Measurements from ENCODE around the gene SERPINE3.

GRCh38 chr13:51325837-51326236, 13.7 kb upstream of the SERPINE3 start:
- no peak for TF ChIP-seq POLR2AphosphoS5 (IDR thresholded peaks at IDR 0.05; ENCODE audit: low read depth)
- TF ChIP-seq CTCF (IDR thresholded peaks at IDR 0.05; ENCODE audit: insufficient read depth, low read length) = no peak
- no peak for TF ChIP-seq GABPA (IDR thresholded peaks at IDR 0.05; ENCODE audit: low read depth)
- TF ChIP-seq REST (IDR thresholded peaks at IDR 0.05; ENCODE audit: insufficient replicate concordance, low read depth) = no peak

Measured in HL-60 (cell line).